ENCODE measurements around the gene KCNIP3. TPM values are rescaled to one million over a fixed set of nuclear protein-coding genes. Genes with fewer than 3 reads are reported as not detected.

The KCNIP3 gene
- total and polyA plus RNA-seq, 10 donors: 0.59 to 5.2 (median 3.0) TPM

- Histone ChIP-seq H3K9me3 (no peaks in the 10 kb centered on the region), H3K4me1 (no peaks in the 10 kb centered on the region), H3K27ac (no peak overlapping the region), H3K27me3 (replicated peaks in 1 of 7) (no peaks in the 10 kb centered on the region), H3K36me3 (no peaks in the 10 kb centered on the region), H3K4me3 (no peak overlapping the region)
- DNase-seq: no peak
- no peak for TF ChIP-seq POLR2A (IDR thresholded peaks at IDR 0.05)
- TF ChIP-seq POLR2AphosphoS5 (IDR thresholded peaks at IDR 0.05): no peak
- no peak for TF ChIP-seq CTCF (IDR thresholded peaks at IDR 0.05 in 8 of 11, conservative IDR thresholded peaks at IDR 0.05 in 3 of 11)
- 80 to 87% (median 84%) methylated on average over 19 to 23 of the region's 23 CpGs for WGBS, 5 donors
- intact Hi-C loops (cut with DNase I; ENCODE audit: low total_unique reads): no loop called here
These were observed 33.0 kb downstream of the KCNIP3 start for GRCh38 chr2:95329891-95330793.

GRCh38 chr2:95330794-95331338 lies 33.7 kb downstream of the KCNIP3 start:
- intact Hi-C loops (cut with DNase I; ENCODE audit: low total_unique reads): no loop called here
- Histone ChIP-seq H3K36me3 (no peaks in the 10 kb centered on the region), H3K27ac (no peak overlapping the region), H3K4me3 (no peak overlapping the region), H3K9me3 (no peaks in the 10 kb centered on the region), H3K27me3 (replicated peaks in 1 of 7) (no peaks in the 10 kb centered on the region), H3K4me1 (no peaks in the 10 kb centered on the region)
- WGBS, 5 donors: 82 to 88% (median 84%) methylated on average over 11 of the region's 11 CpGs
- DNase-seq: peak; percentile 51
- TF ChIP-seq CTCF (IDR thresholded peaks at IDR 0.05 in 8 of 11, conservative IDR thresholded peaks at IDR 0.05 in 3 of 11) (no peak), POLR2AphosphoS5 (IDR thresholded peaks at IDR 0.05) (no peak), POLR2A (IDR thresholded peaks at IDR 0.05) (no peak)

GRCh38 chr2:95331606-95332005 lies 34.5 kb downstream of the KCNIP3 start:
- Histone ChIP-seq H3K4me3 (no peak overlapping the region), H3K9me3 (no peaks in the 10 kb centered on the region), H3K27me3 (replicated peaks in 1 of 7) (no peaks in the 10 kb centered on the region), H3K36me3 (no peaks in the 10 kb centered on the region), H3K4me1 (no peaks in the 10 kb centered on the region), H3K27ac (no peak overlapping the region)
- 71 to 86% (median 78%) methylated on average over 10 of the region's 10 CpGs for WGBS, 5 donors
- TF ChIP-seq CTCF (IDR thresholded peaks at IDR 0.05 in 8 of 11, conservative IDR thresholded peaks at IDR 0.05 in 3 of 11): no peak
- no peak for TF ChIP-seq POLR2A (IDR thresholded peaks at IDR 0.05)
- no peak for TF ChIP-seq POLR2AphosphoS5 (IDR thresholded peaks at IDR 0.05)
- DNase-seq: no peak
- intact Hi-C loops (cut with DNase I; ENCODE audit: low total_unique reads): no loop called here

- H3K27me3 ChIP-seq (replicated peaks in 1 of 7): no peaks in the 10 kb centered on the region
- WGBS, 5 donors: 90 to 94% (median 93%) methylated on average over 8 of the region's 8 CpGs
- DNase-seq: peak; percentile 67
- no peaks in the 10 kb centered on the region for H3K9me3 ChIP-seq
- intact Hi-C loops (cut with DNase I; ENCODE audit: low total_unique reads): no loop called here
- no peaks in the 10 kb centered on the region for H3K36me3 ChIP-seq
- TF ChIP-seq CTCF (IDR thresholded peaks at IDR 0.05 in 8 of 11, conservative IDR thresholded peaks at IDR 0.05 in 3 of 11) (no peak), POLR2A (IDR thresholded peaks at IDR 0.05) (no peak), POLR2AphosphoS5 (IDR thresholded peaks at IDR 0.05) (no peak)
- H3K4me1 ChIP-seq: no peaks in the 10 kb centered on the region
- no peak overlapping the region for H3K4me3 ChIP-seq
- no peak overlapping the region for H3K27ac ChIP-seq
These were observed 34.9 kb downstream of the KCNIP3 start for GRCh38 chr2:95332036-95332435.
